GM23248 (cell line): ENCODE results near the gene WDTC1. TPM values are rescaled to one million over a fixed set of nuclear protein-coding genes. Genes with fewer than 3 reads are reported as not detected.
A peak's percentile ranks its signal among the peaks of the same experiment; 100 is the strongest.
"Not testable (repeated sequence)": the region's sequence is repeated elsewhere in the genome, so short reads cannot be mapped to it uniquely, and the experiment has no call there.

ENCODE experiments used
- DNase-seq: peaks from one replicate; pipeline ENCODE4 v3.0.0-alpha.2; 2015
- H2AFZ ChIP-seq: fragments of 200-600 bp; sonication (generic); 2 replicates; pipeline ENCODE4 v1.6.1; 2016; ENCODE audit warnings: antibody characterized with exemption
- H3F3A ChIP-seq: fragments of 200-600 bp; sonication (generic); 2 replicates; pipeline ENCODE4 v1.6.1; 2016; ENCODE audit warnings: mild to moderate bottlenecking, antibody characterized with exemption, mixed run types; ENCODE audit not compliant: insufficient read depth
- H3K27ac ChIP-seq: fragments of 200-600 bp; sonication (generic); 2 replicates; pipeline ENCODE4 v1.5.1; 2016; ENCODE audit warnings: mild to moderate bottlenecking
- H3K27me3 ChIP-seq: fragments of 200-600 bp; sonication (generic); replicated peaks from 2 replicates; pipeline ENCODE4 v1.6.1; 2016; ENCODE audit warnings: mild to moderate bottlenecking; ENCODE audit not compliant: insufficient read depth
- H3K36me3 ChIP-seq: fragments of 200-600 bp; sonication (generic); 2 replicates; pipeline ENCODE4 v1.6.1; 2016; ENCODE audit warnings: low read depth, mild to moderate bottlenecking
- H3K4me1 ChIP-seq: fragments of 200-600 bp; sonication (generic); 2 replicates; pipeline ENCODE4 v1.6.1; 2016; ENCODE audit warnings: mild to moderate bottlenecking; ENCODE audit not compliant: insufficient read depth
- H3K4me2 ChIP-seq: fragments of 200-600 bp; sonication (generic); one replicate; pipeline ENCODE4 v1.6.1; 2016; ENCODE audit warnings: mild to moderate bottlenecking; ENCODE audit not compliant: unreplicated experiment
- H3K4me3 ChIP-seq: fragments of 200-600 bp; sonication (generic); 2 replicates; pipeline ENCODE4 v1.5.1; 2016; ENCODE audit warnings: mild to moderate bottlenecking
- H3K79me2 ChIP-seq: fragments of 200-600 bp; sonication (generic); 2 replicates; pipeline ENCODE4 v1.6.1; 2016; ENCODE audit warnings: mild to moderate bottlenecking; ENCODE audit not compliant: insufficient read depth
- H3K9ac ChIP-seq: fragments of 200-600 bp; sonication (generic); 2 replicates; pipeline ENCODE4 v1.6.1; 2016; ENCODE audit warnings: mild to moderate bottlenecking
- H3K9me2 ChIP-seq: fragments of 200-600 bp; sonication (generic); 2 replicates; pipeline ENCODE4 v1.6.1; 2016; ENCODE audit warnings: mixed run types, mild to moderate bottlenecking, moderate library complexity; ENCODE audit not compliant: insufficient read depth
- H3K9me3 ChIP-seq: fragments of 200-600 bp; sonication (generic); one replicate; pipeline ENCODE4 v1.6.1; 2017; ENCODE audit warnings: low read depth
- H4K20me1 ChIP-seq: fragments of 200-600 bp; sonication (generic); 2 replicates; pipeline ENCODE4 v1.6.0; 2016; ENCODE audit not compliant: insufficient read depth
- EZH2 ChIP-seq: fragments of 200-600 bp; sonication (generic); IDR thresholded peaks from 2 replicates; pipeline ENCODE4 v1.6.1; 2018; ENCODE audit warnings: antibody characterized with exemption, mild to moderate bottlenecking; ENCODE audit not compliant: insufficient read depth, poor library complexity, severe bottlenecking
- EZH2phosphoT487 ChIP-seq: fragments of 200-600 bp; sonication (generic); IDR thresholded peaks from 2 replicates; pipeline ENCODE4 v1.6.1; 2018; ENCODE audit warnings: antibody characterized with exemption, moderate library complexity, mild to moderate bottlenecking, low read depth; ENCODE audit not compliant: insufficient read depth
- WGBS, 2 experiments: methylation state at CpG; one replicate each; pipeline ENCODE4 v1.1.6; 2015 to 2017; ENCODE audit warnings: low lambda C conversion rate in 2 of 2, low coverage in 1 of 2; ENCODE audit errors: missing lambda C conversion rate in 2 of 2; 5-methylcytosine and 5-hydroxymethylcytosine counted together
- in situ Hi-C: fragments of 300-500 bp; cut with MboI; formaldehyde crosslinking; loops from 2 replicates; pipeline ENCODE4 v1.15.0; 2020
- polyA plus RNA-seq: library from polyadenylated mRNA; unstranded; fragments of >200 nt; fragmentation: Nextera tagmentation; extraction: Ambion mirVana; gene quantifications from 2 replicates; pipeline ENCODE4 v1.2.1, GENCODE V29; 2016
- total RNA-seq: library from RNA; depleted of rRNA; stranded (reverse); fragments of >200 nt; shearing (Covaris generic); gene quantifications from 2 replicates; pipeline ENCODE4 v1.2.3, GENCODE V29; 2014

The WDTC1 gene
- total and polyA plus RNA-seq, 2 experiments from 2014 or later = 4.1 to 24.0 TPM

GRCh38 chr1:27274204-27274603 is 39.8 kb downstream of the WDTC1 start:
- Histone ChIP-seq H3K4me2 (no peak overlapping the region), H3K36me3 (no peaks in the 10 kb centered on the region), H3K4me3 (no peak overlapping the region), H3K27me3 (no peaks in the 10 kb centered on the region), H3K9ac (no peak overlapping the region), H3K9me3 (no peaks in the 10 kb centered on the region), H3K79me2 (no peaks in the 10 kb centered on the region), H3K4me1 (no peaks in the 10 kb centered on the region), H3K27ac (no peak overlapping the region), H3K9me2 (no peaks in the 10 kb centered on the region), H4K20me1 (0 out of 2 replicates have a peak, but pooled peaks cover 2% of the 10 kb centered on the region), H3F3A (no peaks in the 10 kb centered on the region), H2AFZ (no peak overlapping the region)
- DNase-seq = no peak
- in situ Hi-C loops = no loop called here
- WGBS, 2 experiments = 95 to 96% methylated on average over 1 of the region's 1 CpG
- TF ChIP-seq EZH2phosphoT487 = no peak
- no peak for TF ChIP-seq EZH2

DNA sequence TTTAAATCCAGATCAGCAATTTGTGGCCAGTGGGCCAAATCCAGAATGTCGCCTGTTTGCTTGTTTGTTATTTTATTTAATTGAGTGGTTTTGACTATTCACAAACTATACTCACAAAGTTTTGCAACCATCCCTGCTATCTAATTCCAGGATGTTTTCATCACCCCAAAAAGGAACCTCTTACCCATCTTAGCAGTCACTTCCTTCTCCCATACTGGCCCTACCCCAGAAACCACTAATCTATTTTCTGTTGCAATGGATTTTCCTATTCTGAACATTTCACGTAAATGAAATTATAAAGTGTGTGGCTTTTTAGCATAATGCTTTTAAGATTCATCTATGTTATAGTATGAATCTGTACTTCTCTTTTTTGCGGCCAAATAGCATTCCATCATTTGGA is 41.3 kb downstream of the WDTC1 start:
- Histone ChIP-seq H3K9ac (no peak overlapping the region), H3K4me2 (no peak overlapping the region), H3K9me3 (no peaks in the 10 kb centered on the region), H3K27ac (no peak overlapping the region), H4K20me1 (0 out of 2 replicates have a peak, but pooled peaks cover 2% of the 10 kb centered on the region), H3K4me3 (no peak overlapping the region), H3K36me3 (no peaks in the 10 kb centered on the region), H3K79me2 (no peaks in the 10 kb centered on the region), H2AFZ (no peak overlapping the region), H3K27me3 (no peaks in the 10 kb centered on the region), H3F3A (no peaks in the 10 kb centered on the region), H3K9me2 (no peaks in the 10 kb centered on the region), H3K4me1 (no peaks in the 10 kb centered on the region)
- DNase-seq = no peak
- WGBS, 2 experiments = 52 to 54% methylated on average over 3 of the region's 3 CpGs
- in situ Hi-C loops = no loop called here
- TF ChIP-seq EZH2 = no peak
- TF ChIP-seq EZH2phosphoT487 = no peak

DNA sequence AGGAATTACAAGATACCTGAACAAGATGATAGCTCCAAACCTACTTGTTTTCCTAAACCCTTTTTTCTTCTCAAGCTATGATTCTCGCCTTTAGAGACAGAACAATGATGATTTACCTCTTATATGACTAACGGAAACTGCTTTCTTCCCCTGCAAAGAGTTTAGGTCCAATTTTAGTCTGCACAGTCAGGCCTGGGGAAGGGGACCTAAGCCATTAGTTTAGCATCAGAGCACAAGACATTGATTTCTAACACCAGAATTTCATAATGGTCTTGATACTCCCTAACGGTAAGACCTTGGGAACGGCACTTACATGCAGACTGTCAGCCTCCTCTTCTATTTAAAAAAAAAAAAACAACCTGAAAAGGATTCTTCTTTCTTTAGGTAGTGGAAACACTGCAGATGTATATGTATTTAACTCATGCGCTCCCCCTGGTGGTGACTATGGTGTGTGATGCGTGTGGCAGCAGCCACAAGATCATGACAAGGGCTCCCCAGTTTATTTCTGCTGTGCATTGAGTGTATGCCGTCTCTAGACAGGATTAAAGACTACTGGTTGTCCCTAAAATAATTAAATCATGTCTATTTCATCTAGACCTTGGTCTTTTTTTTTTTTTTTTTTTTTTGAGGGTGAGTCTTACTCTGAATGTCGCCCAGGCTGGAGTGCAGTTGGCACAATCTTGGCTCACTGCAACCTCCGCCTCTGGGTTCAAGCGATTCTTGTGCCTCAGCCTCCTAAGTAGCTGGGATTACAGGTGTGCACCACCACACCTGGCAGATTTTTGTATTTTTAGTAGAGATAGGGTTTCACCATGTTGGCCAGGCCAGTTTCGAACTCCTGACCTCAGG is 50.2 kb downstream of the WDTC1 start:
- Histone ChIP-seq H3K79me2 (no peaks in the 10 kb centered on the region), H3K9ac (no peak overlapping the region), H3F3A (no peaks in the 10 kb centered on the region), H4K20me1 (no peaks in the 10 kb centered on the region), H3K4me1 (no peaks in the 10 kb centered on the region), H3K9me3 (no peaks in the 10 kb centered on the region), H3K27ac (no peak overlapping the region), H2AFZ (no peak overlapping the region), H3K9me2 (no peaks in the 10 kb centered on the region), H3K4me3 (no peak overlapping the region), H3K36me3 (no peaks in the 10 kb centered on the region; the same call in 1 of the 2 replicates), H3K27me3 (no peaks in the 10 kb centered on the region), H3K4me2 (no peak overlapping the region)
- no peak for TF ChIP-seq EZH2phosphoT487
- no peak for TF ChIP-seq EZH2
- in situ Hi-C loops = loop anchor here (5.0 to 10.0 kb wide), 2 partner anchors 182 to 240 kb away; no protein-coding TSS in a partner anchor
- peak; percentile 84 for DNase-seq
- 34 to 39% methylated on average over 11 of the region's 11 CpGs for WGBS, 2 experiments

GRCh38 chr1:27285274-27285660 is 50.8 kb downstream of the WDTC1 start:
- no peak for DNase-seq
- H3K27ac ChIP-seq = no peak overlapping the region
- H4K20me1 ChIP-seq = no peaks in the 10 kb centered on the region
- no peaks in the 10 kb centered on the region; the same call in 1 of the 2 replicates for H3K36me3 ChIP-seq
- H3K79me2 ChIP-seq = no peaks in the 10 kb centered on the region
- no peaks in the 10 kb centered on the region for H3K9me2 ChIP-seq
- H3K4me1 ChIP-seq = no peaks in the 10 kb centered on the region
- no peak overlapping the region for H2AFZ ChIP-seq
- H3K4me3 ChIP-seq = no peak overlapping the region
- H3K4me2 ChIP-seq = no peak overlapping the region
- H3K27me3 ChIP-seq = no peaks in the 10 kb centered on the region
- H3F3A ChIP-seq = no peaks in the 10 kb centered on the region
- TF ChIP-seq EZH2phosphoT487 (no peak), EZH2 (no peak)
- in situ Hi-C loops = loop anchor here (10.0 kb wide), 1 partner anchor 240 kb away; no protein-coding TSS in a partner anchor
- 48 to 53% methylated on average over 2 of the region's 2 CpGs for WGBS, 2 experiments
- no peak overlapping the region for H3K9ac ChIP-seq
- no peaks in the 10 kb centered on the region for H3K9me3 ChIP-seq

DNA sequence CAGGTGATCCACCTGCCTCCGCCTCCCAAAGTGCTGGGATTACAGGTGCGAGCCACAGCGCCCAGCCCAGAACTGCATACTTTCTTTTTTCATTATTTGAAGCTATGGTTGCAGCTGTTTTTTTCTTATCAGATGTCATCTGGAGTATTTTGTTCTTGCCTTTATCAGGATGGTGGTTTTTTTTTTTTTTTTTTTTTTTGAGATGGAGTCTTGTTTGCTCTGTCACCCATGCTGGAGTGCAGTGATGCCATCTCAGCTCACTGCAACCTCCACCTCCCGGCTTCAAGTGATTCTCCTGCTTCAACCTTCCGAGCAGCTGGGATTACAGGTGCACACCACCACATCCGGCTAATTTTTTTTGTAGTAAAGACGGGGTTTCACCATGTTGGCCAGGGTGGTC is 51.4 kb downstream of the WDTC1 start:
- WGBS, 2 experiments = 96 to 97% methylated on average over 7 of the region's 7 CpGs
- H3K27me3 ChIP-seq, DNase-seq, H4K20me1 ChIP-seq, H3K36me3 ChIP-seq, H3K79me2 ChIP-seq, H3K4me3 ChIP-seq, H3K9ac ChIP-seq, H3K9me2 ChIP-seq, H2AFZ ChIP-seq, H3K27ac ChIP-seq, H3K4me1 ChIP-seq, H3F3A ChIP-seq, H3K9me3 ChIP-seq, H3K4me2 ChIP-seq: not testable (repeated sequence)
- in situ Hi-C loops = loop anchor here (10.0 kb wide), 1 partner anchor 241 kb away; no protein-coding TSS in a partner anchor

- not testable (repeated sequence) for H3K4me1 ChIP-seq, H3K36me3 ChIP-seq, H3K9ac ChIP-seq, H3F3A ChIP-seq, DNase-seq, H3K9me2 ChIP-seq, H3K27ac ChIP-seq, H3K27me3 ChIP-seq, H2AFZ ChIP-seq, H3K9me3 ChIP-seq, H3K4me2 ChIP-seq, H4K20me1 ChIP-seq, H3K79me2 ChIP-seq, H3K4me3 ChIP-seq
- in situ Hi-C loops = loop anchor here (10.0 kb wide), 1 partner anchor 244 kb away; no protein-coding TSS in a partner anchor
- 95% methylated on average over 22 of the region's 29 CpGs; no CpG with 5 or more reads in 1 of the 2 experiments for WGBS, 2 experiments
Observed at GRCh38 chr1:27289125-27289524, 54.7 kb downstream of the WDTC1 start.
